Thyroid gland (tissue), 4 donors: ENCODE measurements around the gene TBX18.
A peak's percentile ranks its signal among the peaks of the same experiment; 100 is the strongest.

ENCODE experiments used
- POLR2A ChIP-seq, 2 donors: fragments of 450-650 bp; IDR thresholded peaks; one replicate each; pipeline ENCODE4 v1.6.1; 2017; ENCODE audit warnings: antibody characterized with exemption in 2 of 2, mild to moderate bottlenecking in 2 of 2, moderate library complexity in 1 of 2
- TF ChIP-seq, protein P1 (sequence below), 6 experiments: fragments of 200-600 bp in 3 of 6; fragments of 450-650 bp in 3 of 6; sonication (generic) in 3 of 6; IDR thresholded peaks; one replicate each; pipeline ENCODE4 v1.5.1; 2016 to 2019; ENCODE audit warnings: antibody characterized with exemption in 6 of 6, mild to moderate bottlenecking in 2 of 6, inconsistent platforms in 1 of 6, moderate library complexity in 1 of 6

GRCh38 chr6:84764332-84765049 lies at the start of gene TBX18:
- TF ChIP-seq, protein P1, sequence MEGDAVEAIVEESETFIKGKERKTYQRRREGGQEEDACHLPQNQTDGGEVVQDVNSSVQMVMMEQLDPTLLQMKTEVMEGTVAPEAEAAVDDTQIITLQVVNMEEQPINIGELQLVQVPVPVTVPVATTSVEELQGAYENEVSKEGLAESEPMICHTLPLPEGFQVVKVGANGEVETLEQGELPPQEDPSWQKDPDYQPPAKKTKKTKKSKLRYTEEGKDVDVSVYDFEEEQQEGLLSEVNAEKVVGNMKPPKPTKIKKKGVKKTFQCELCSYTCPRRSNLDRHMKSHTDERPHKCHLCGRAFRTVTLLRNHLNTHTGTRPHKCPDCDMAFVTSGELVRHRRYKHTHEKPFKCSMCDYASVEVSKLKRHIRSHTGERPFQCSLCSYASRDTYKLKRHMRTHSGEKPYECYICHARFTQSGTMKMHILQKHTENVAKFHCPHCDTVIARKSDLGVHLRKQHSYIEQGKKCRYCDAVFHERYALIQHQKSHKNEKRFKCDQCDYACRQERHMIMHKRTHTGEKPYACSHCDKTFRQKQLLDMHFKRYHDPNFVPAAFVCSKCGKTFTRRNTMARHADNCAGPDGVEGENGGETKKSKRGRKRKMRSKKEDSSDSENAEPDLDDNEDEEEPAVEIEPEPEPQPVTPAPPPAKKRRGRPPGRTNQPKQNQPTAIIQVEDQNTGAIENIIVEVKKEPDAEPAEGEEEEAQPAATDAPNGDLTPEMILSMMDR (IDR thresholded peaks at IDR 0.05): no peak
- peak in 1 of 2 donors; percentile 16 for TF ChIP-seq POLR2A (IDR thresholded peaks at IDR 0.05)
